Activated T-cell treated with anti-CD3 and anti-CD28 coated beads, Interleukin-2, amount 50 U/mL, for 72 hours (primary cell): Measurements from ENCODE around the gene CBLC. TPM values are rescaled to one million over a fixed set of nuclear protein-coding genes. Genes with fewer than 3 reads are reported as not detected.
"Not testable (repeated sequence)": the region's sequence is repeated elsewhere in the genome, so short reads cannot be mapped to it uniquely, and the experiment has no call there.

Experiments used
- ATAC-seq, 2 donors: fragments of 150-1000 bp; cut with Tn5 transposase; replicated peaks in 1 of 2; 2 replicates each; pipeline ENCODE4 v1.10.0; 2021; ENCODE audit warnings: moderate library complexity in 2 of 2, mild to moderate bottlenecking in 1 of 2
- DNase-seq, 2 donors: peaks; one replicate each; pipeline ENCODE4 v3.0.0; 2021 to 2022; ENCODE audit warnings: mixed read lengths in 1 of 2
- H3K27ac Mint-ChIP-seq: one replicate; pipeline ENCODE4 v1.8.0; 2022; ENCODE audit warnings: mild to moderate bottlenecking, moderate library complexity, mixed read lengths
- H3K27me3 Mint-ChIP-seq: one replicate; pipeline ENCODE4 v1.8.0; 2022; ENCODE audit warnings: low read depth, mixed read lengths
- H3K36me3 Mint-ChIP-seq, 2 donors: one replicate each; pipeline ENCODE4 v1.8.0; 2022; ENCODE audit warnings: mixed read lengths in 2 of 2, mild to moderate bottlenecking in 1 of 2; ENCODE audit not compliant: insufficient read depth in 2 of 2
- H3K4me1 Mint-ChIP-seq: one replicate; pipeline ENCODE4 v1.8.0; 2022; ENCODE audit warnings: low read depth, mixed read lengths
- H3K4me3 Mint-ChIP-seq, 2 donors: one replicate each; pipeline ENCODE4 v1.8.0; 2022; ENCODE audit warnings: mild to moderate bottlenecking in 2 of 2, mixed read lengths in 2 of 2, moderate library complexity in 2 of 2
- H3K9me3 Mint-ChIP-seq, 2 donors: one replicate each; pipeline ENCODE4 v1.8.0; 2022; ENCODE audit warnings: mixed read lengths in 2 of 2
- total RNA-seq, 2 donors: library from RNA; stranded (reverse); gene quantifications; one replicate each; pipeline ENCODE4 v1.2.3, GENCODE V29; 2022

Gene CBLC
- total RNA-seq, 2 donors from 2014 or later = not detected

DNA sequence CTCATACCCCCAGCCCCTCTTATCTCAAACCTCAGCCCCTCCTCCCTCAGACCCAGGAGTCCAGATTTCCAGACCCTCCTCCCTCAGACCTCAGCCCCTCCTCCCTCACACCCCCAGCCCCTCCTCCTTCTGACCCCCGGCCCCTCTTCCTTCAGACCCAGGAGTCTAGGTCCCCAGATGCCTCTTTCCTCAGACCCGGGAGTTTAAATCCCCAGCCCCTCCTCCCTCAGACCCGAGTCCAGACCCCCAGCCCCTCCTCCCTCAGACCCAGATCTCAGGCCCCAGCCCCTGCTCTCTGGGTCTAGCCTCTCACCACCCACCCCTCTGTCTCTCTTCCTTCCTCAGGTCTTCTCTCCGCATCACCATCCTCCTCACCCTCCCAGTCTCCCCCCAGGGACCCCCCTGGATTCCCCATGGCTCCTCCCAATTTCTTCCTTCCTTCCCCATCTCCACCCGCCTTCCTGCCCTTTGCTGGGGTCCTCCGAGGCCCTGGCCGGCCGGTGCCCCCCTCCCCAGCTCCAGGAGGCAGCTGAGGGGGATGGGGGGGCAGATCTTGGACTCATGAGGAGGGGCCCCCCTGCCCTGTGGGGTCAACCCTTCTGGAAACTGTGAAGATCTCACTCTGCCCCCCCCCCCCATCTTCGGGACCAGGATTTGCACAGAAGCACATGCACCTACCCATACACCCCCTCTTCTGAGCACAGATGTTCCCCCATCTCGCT lies 18.4 kb upstream of the CBLC start:
- Mint-ChIP-seq H3K4me3 (peak overlapping the region in 1 of 2 donors; percentile 32), H3K36me3 (peaks cover 26% of the 10 kb centered on the region in 2 donors), H3K27me3 (no peaks in the 10 kb centered on the region), H3K9me3 (no peaks in the 10 kb centered on the region), H3K4me1 (peaks cover 50% of the 10 kb centered on the region), H3K27ac (peak overlapping the region; percentile 68)
- ATAC-seq (no peak), DNase-seq (no peak)

GRCh38 chr19:44762038-44762437 lies 15.7 kb upstream of the CBLC start:
- no peak overlapping the region for H3K27ac Mint-ChIP-seq
- no peaks in the 10 kb centered on the region for H3K9me3 Mint-ChIP-seq
- ATAC-seq = no peak
- H3K36me3 Mint-ChIP-seq = peaks cover 20 to 21% of the 10 kb centered on the region in 2 donors
- no peak for DNase-seq
- H3K4me1 Mint-ChIP-seq = peaks cover 33% of the 10 kb centered on the region
- no peaks in the 10 kb centered on the region for H3K27me3 Mint-ChIP-seq
- H3K4me3 Mint-ChIP-seq = no peak overlapping the region

DNA sequence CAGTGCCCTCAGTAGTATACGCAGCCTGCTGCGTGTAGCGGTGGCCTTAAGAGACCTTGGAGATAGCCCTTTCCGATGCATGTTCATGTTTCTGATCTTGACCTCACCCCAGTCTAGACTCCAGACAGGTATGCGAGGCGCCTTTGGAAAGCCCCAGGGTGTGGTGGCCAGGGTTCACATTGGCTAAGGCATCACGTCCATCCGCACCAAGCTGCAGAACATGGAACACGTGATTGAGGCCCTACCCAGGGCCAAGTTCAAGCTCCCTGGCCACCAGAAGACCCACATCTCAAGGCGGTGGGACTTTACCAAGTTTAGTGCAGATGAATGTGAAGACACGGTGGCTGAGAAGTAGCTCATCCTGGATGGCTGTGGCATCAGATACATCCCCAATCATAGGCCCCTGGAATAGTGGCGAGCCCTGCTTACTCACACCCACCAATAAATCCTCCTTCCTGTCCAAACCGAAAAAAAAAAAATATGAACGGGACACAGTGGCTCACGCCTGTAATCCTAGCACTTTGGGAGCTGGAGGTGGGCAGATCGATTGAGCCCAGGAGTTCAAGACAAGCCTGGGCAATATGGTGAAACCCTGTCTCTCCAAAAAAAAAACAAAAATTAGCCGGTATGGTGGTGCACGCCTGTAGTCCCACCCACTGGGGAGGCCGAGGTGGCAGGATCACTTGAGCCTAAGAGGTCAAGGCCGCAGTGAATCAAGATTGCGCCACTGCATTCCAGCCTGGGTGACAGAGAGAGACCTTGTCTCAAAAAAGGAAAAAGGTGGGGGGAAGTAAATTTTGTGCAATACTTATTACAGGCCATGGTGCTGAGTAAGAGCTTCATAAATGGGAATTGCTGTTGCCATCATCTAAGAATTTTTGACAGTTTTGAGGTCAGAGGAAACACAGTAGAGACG lies 12.4 kb upstream of the CBLC start:
- H3K36me3 Mint-ChIP-seq = peaks cover 9 to 11% of the 10 kb centered on the region in 2 donors
- peaks cover 3% of the 10 kb centered on the region in 2 donors for H3K9me3 Mint-ChIP-seq
- H3K27ac Mint-ChIP-seq = no peak overlapping the region
- ATAC-seq = no peak
- H3K4me1 Mint-ChIP-seq = peaks cover 37% of the 10 kb centered on the region
- H3K4me3 Mint-ChIP-seq = no peak overlapping the region
- H3K27me3 Mint-ChIP-seq = no peaks in the 10 kb centered on the region
- no peak for DNase-seq

DNA sequence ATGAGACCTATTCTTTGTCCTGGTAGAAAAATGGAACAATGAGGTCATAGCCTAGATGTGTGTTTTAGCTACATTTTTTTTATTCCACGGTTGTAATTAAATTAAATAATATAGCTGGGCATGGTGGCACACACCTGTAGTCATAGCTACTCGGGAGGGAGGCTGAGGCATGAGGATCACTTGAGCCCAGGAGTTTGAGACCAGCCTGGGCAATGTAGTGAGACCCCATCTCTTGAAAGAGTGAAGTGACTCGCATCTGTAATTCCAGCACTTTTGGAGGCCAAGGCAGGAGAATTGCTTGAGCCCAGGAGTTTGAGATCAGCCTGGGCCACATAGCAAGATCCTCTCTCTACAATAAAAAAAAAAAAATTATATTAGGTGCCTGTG lies 11.7 kb upstream of the CBLC start:
- Mint-ChIP-seq H3K36me3 (peaks cover 6 to 12% of the 10 kb centered on the region in 2 donors), H3K27me3 (no peaks in the 10 kb centered on the region), H3K27ac (no peak overlapping the region), H3K4me1 (peaks cover 37% of the 10 kb centered on the region), H3K9me3 (peaks cover 3% of the 10 kb centered on the region in 2 donors), H3K4me3 (no peak overlapping the region)
- no peak for DNase-seq
- no peak for ATAC-seq

DNA sequence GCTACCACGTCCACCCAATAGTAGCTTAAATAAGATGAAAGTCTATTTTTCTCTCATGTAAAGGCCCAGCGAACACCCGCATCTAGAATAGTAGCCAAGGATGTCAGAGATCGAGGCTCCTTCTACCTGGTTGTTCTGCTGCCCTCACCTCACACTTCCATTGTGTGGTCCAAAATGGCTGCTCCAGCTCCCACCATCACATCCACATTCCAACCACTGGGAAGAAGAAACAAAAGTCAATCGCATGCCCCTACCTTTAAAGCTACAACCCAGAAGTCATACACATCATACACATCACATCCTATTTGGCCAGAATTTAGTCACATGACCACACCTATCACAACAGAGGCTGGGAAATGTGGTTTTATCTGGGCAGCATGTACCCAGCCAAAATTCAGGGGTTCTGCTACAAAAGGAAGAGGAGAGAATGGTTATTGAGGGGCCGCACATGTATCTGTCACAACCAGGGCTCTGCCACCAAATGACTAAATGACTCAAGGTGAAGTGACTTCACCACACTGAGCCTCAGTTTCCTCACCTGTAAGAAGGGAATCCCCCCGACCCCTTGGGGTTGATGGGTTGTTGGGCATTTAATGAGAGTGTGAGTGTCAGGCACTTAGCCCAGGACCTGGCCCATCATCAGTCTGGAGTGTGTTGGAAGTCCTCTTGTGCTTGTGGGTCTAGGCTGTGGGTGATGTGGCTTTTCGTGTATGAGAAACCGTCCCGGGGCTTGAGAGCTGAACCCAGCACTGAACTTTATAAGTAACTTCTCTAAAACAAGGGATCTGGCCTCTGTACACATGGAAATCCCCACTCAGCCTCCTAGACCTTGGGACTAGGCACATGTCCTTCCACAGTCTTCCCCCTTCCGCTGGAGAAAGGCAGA lies 10.2 kb upstream of the CBLC start:
- Mint-ChIP-seq H3K27me3 (no peaks in the 10 kb centered on the region), H3K4me1 (peaks cover 35% of the 10 kb centered on the region), H3K27ac (no peak overlapping the region), H3K36me3 (peaks cover 5 to 9% of the 10 kb centered on the region in 2 donors), H3K9me3 (peaks cover 3% of the 10 kb centered on the region in 2 donors), H3K4me3 (peak overlapping the region in 1 of 2 donors; percentile 4)
- ATAC-seq (peak; percentile 16 to 22), DNase-seq (peak; percentile 39 to 53)

- DNase-seq (peak; percentile 97 to 98), ATAC-seq (peak; percentile 99)
- H3K27ac Mint-ChIP-seq = peak overlapping the region; percentile 20
- H3K4me3 Mint-ChIP-seq = peak overlapping the region; percentile 29 to 68
- H3K4me1 Mint-ChIP-seq = peaks cover 31% of the 10 kb centered on the region
- H3K9me3 Mint-ChIP-seq = peaks cover 3% of the 10 kb centered on the region in 2 donors
- H3K27me3 Mint-ChIP-seq = no peaks in the 10 kb centered on the region
- H3K36me3 Mint-ChIP-seq = peaks cover 5 to 9% of the 10 kb centered on the region in 2 donors
Observed at GRCh38 chr19:44770550-44771257, 7.0 kb upstream of the CBLC start.

- not testable (repeated sequence) for H3K27me3 Mint-ChIP-seq, ATAC-seq, DNase-seq, H3K9me3 Mint-ChIP-seq, H3K36me3 Mint-ChIP-seq, H3K4me3 Mint-ChIP-seq, H3K27ac Mint-ChIP-seq
- peaks cover 29% of the 10 kb centered on the region for H3K4me1 Mint-ChIP-seq
Observed at GRCh38 chr19:44772144-44772543, 5.5 kb upstream of the CBLC start.

- H3K27me3 Mint-ChIP-seq = no peaks in the 10 kb centered on the region
- peaks cover 3% of the 10 kb centered on the region in 2 donors for H3K9me3 Mint-ChIP-seq
- H3K4me3 Mint-ChIP-seq = no peak overlapping the region
- H3K4me1 Mint-ChIP-seq = peaks cover 21% of the 10 kb centered on the region
- DNase-seq (no peak), ATAC-seq (no peak)
- H3K36me3 Mint-ChIP-seq = peaks cover 5 to 9% of the 10 kb centered on the region in 2 donors
- no peak overlapping the region for H3K27ac Mint-ChIP-seq
Observed at GRCh38 chr19:44772959-44773358, 4.7 kb upstream of the CBLC start.

- Mint-ChIP-seq H3K36me3 (no peaks in the 10 kb centered on the region), H3K4me1 (peaks cover 3% of the 10 kb centered on the region), H3K27ac (no peak overlapping the region), H3K4me3 (no peak overlapping the region), H3K9me3 (no peaks in the 10 kb centered on the region), H3K27me3 (no peaks in the 10 kb centered on the region)
- DNase-seq (no peak), ATAC-seq (no peak)
Observed at GRCh38 chr19:44775676-44776240, 1.9 kb upstream of the CBLC start.

- no peaks in the 10 kb centered on the region for H3K36me3 Mint-ChIP-seq
- no peaks in the 10 kb centered on the region for H3K9me3 Mint-ChIP-seq
- H3K27ac Mint-ChIP-seq = no peak overlapping the region
- no peak overlapping the region for H3K4me3 Mint-ChIP-seq
- ATAC-seq = no peak
- no peaks in the 10 kb centered on the region for H3K4me1 Mint-ChIP-seq
- no peak for DNase-seq
- H3K27me3 Mint-ChIP-seq = no peaks in the 10 kb centered on the region
Observed at GRCh38 chr19:44776402-44777096, 1.1 kb upstream of the CBLC start.

- H3K27ac Mint-ChIP-seq = no peak overlapping the region
- DNase-seq (no peak), ATAC-seq (no peak)
- no peaks in the 10 kb centered on the region for H3K36me3 Mint-ChIP-seq
- no peak overlapping the region for H3K4me3 Mint-ChIP-seq
- H3K9me3 Mint-ChIP-seq = no peaks in the 10 kb centered on the region
- H3K4me1 Mint-ChIP-seq = peaks cover 2% of the 10 kb centered on the region
- H3K27me3 Mint-ChIP-seq = no peaks in the 10 kb centered on the region
Observed at GRCh38 chr19:44779150-44779549, 1.5 kb downstream of the CBLC start.
